RPMI8226 (cell line): ENCODE results near the gene PCNX4.
A peak's percentile ranks its signal among the peaks of the same experiment; 100 is the strongest.

Experiments used
- DNase-seq: peaks from one replicate; pipeline ENCODE4 v3.0.0-alpha.2; 2015

Gene PCNX4

DNA sequence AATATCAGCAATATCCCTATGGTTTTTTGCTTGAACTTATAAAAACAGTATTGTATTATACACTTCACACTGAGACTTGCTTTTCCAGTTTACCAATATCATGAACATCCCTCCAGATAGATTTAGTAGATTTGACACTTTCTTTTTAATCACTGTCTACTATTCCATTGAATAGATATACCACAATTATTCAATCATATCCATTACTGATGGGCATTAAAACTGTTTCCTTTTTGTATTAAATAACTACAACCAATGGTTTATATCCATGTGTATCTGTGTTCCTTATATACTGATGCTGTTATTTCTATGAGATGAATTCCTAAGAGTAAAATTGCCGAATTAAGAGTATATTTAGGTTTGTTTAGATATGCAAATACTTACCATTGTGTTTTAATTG lies 86.4 kb downstream of the PCNX4 start:
- DNase-seq = no peak

DNA sequence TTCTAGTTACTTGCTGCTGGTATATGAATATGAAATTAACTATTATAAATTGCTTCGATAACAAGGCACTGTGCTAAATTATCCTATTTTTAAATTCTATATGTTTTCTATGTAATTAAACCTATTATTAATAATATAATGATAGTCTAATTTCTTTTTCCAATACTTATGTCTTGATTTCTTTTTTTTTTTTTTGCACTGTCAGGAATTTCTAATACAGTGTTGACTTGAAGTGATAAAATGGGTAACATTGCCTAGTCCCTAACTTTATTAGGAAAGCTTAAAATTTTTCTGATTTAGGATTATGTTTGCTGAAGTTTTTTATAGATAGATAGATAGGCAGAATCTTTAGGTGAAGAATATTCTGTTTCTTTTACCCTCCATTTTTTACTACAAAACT lies 87.1 kb downstream of the PCNX4 start:
- DNase-seq = no peak

DNA sequence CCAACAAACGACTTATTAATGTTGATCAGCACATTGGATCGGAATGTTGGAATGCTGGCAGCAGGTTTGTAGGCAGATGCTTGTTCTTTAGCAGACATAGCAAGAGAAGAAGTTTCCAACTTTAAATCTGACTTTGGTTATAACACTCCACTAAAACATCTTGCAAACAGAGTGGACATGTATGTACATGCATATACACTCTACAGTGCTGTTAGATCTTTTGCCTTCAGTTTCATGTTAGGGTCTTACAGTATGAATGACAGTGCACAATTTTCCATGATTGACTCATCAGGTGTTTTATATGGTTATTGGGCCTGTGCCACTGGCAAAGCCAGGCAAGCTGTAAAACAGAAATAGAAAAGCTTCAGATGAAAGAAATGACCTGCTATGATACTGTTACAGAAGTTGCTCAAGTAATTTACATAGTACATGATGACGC lies 87.7 kb downstream of the PCNX4 start:
- DNase-seq = no peak

DNA sequence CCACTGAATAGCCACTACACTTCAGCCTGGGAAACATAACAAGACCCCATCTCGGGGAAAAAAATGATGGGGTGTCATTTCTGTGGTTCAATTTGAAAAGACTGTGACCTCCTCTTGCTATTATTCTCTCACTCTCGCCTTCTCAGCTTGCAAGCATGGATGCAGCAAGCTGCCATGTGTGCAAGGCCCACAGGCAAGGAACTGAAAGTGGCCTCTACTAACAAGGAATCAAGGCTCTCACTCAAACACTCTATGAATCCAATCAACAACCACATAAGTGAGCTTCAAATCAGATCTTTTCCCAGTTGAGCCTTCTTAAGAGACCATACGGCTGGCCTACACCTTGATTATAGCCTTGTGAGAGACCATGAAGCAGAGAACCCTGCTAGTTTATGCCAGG lies 91.4 kb downstream of the PCNX4 start:
- no peak for DNase-seq

DNA sequence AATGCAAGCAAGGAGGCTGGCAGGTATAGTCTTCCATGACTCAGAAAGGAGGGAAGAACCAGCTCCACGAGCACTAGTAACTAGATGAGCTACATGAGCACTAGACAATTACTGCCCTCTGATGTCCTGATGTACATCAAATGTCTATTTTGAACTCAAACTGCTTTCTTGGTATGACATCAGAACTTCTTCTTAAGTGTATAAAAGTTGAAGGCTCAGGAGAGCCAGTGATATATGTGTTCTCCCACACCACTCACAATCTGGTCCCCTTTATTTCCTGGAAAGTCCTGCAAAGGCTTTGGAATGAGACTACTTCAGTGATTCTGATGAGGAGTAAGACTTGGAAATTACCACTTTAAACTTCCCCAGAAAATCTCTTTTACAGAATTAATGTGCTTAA lies 92.0 kb downstream of the PCNX4 start:
- DNase-seq = no peak

DNA sequence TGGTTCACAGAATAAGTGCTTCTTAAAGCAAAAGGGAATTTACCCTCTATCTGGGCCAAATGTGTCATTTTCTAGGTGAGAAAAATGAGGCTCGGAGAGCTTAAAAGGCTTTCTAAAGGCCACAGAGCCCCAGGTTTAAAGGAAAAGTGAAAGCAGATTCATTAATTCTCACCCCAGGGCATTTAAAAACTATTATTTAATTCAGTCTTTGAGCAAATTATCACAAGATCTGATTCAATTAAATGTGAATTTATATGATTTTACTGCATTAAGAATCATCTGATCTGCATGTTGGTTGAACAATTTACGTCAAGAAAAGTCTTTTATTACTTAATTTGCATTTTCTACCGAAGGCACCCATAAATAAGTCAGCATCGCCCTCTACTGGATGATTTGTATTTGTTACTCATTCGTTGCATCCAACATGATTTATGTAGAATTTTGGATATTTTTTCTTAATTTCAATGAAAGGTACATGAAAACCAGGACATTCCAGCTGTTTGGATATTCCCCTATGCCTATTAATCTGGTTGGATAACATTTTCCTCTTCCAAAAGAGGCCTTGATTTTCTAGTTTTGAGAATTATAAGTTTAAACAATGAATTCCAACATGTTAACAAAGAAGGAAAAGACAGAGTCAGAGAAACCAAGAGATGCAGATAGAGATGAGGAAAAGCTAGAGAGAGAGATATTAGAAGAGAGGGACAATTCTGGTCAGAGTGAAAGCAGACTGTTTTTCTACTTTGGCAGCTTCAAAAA lies 92.6 kb downstream of the PCNX4 start:
- DNase-seq = peak; percentile 64

DNA sequence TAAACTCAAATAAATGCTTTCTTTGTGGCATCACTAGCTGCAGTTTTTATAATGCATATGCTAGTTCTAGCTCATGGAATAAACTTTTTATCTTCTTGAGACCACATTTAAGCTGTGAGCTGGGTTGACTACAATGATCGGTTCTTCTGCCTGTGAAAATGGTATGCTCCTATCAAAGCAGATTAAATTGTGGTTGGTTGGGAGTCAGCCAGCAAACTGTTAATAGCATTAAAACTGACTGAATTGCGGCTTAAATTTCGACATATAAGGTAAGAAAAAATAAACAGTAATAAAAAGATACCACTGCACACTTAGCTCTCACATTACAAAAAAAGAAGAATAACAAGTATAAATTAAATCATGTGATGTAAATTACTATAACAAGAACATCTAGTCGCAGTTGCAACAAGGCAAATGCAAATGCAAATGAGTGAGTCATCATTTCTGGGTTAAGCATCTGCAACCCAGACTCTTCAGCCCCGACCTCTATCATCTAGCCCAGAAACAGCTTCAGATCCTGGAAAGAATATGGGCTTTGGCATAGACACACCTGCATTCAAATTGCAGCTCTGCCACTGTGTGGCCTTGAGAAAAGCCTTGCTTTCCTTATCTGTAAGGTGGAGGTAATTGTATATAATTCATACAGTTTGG lies 93.3 kb downstream of the PCNX4 start:
- DNase-seq = no peak

DNA sequence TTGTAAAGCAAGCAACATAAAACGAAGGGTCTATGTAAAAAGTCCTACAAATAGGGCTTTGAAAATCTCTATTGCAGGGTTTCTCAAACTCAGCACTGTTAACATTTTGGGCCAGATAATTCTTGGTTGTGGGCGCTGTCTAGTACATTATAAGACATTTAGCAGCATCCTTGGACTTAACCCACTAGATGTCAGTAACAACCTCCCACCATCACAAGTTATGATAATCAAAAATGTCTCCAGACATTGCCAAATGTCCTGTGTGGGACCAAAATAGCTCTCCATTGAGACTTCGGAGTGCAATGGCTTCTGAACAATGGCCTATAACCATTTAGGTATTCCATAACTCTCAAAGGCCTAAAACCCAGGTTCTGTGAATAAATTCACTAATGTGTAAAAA lies 96.4 kb downstream of the PCNX4 start:
- no peak for DNase-seq

DNA sequence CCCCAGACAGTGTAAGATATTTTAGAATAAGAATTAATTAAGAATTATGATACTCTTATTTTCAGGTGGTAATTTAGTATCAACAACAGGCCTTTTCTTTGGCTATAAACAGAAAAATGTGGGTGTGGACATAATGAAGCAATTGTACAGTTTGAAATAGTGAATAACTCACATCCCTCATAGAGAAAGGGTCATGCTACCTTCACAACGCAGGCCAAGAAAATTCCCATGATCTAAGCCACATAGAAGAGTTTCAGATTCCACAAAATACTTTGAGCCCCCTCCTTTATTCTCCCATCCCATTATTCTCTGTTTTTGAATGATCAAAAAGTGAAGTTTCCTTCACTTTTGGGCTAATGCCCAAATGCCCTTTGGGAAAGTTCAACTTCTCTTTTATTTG lies 97.0 kb downstream of the PCNX4 start:
- DNase-seq = no peak

DNA sequence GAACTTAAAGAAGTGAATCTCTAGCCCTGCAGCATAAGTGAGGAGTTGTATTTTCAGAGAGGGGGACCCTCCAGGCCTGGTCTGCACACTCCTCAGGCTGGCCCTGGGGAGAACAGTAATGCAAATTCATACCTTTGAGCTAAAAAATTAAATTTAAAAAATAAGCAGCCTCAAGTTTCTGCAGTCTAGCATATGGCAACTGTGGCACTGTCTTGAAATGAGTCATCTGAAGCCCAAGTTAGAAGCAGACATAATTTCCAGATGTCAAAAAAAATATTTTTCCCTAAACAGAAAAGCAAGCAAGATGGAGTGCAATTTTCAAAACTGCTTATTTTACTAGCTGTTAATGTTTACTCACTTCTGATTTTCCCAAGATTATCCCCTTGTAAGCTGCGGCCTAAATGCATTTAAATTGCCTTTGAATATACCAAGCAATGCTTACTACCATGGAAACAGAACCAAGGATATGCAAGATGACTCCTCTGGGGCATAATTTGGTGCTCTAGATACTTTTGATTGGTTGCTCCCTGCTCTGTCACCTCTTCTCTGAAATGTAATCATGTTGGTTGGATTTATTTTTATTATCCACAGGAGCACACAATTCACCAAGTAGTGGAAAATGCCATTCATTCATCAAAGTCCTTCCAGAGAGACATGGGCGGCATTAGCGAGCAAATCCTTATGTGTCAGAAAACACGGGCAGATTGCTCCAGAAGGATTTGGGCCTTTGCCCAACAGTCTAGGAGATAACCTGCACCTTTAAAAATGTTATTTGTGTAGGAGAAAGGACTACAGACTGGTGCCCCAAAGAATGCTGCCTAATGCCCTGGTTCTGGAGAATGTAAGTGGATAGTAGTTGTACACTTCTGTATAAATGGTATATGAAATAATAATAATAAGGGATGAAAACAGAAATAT lies 98.5 kb downstream of the PCNX4 start:
- no peak for DNase-seq

DNA sequence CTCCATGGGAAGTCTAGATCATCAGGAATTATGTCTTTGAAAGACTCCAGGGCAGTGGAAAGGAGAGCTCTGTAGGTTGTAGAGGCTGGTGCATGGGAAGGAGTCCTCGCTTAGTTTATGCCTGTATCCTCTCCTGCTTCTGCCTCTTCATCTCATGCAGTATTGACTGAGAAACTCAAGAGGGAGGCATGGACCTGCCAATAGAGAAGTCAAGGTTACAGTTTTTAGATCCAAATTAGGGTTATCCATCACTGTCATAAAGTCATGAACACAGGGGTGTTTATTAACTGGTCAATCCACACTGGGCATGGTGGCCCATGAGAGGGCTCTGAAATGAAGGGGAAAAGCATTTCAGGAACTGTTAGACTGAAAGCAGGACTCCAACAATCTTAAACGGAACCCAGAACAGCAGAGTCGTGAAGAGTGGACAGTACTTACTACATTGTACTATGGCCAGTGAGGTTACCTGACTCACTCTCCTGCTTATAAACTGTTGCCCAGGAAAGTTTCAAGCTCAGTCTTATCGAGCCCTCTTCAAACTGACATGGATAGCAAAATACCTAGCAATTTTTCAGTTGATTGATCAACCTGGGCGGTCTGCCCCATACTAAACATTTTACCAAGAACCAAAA lies 103.6 kb downstream of the PCNX4 start:
- no peak for DNase-seq

DNA sequence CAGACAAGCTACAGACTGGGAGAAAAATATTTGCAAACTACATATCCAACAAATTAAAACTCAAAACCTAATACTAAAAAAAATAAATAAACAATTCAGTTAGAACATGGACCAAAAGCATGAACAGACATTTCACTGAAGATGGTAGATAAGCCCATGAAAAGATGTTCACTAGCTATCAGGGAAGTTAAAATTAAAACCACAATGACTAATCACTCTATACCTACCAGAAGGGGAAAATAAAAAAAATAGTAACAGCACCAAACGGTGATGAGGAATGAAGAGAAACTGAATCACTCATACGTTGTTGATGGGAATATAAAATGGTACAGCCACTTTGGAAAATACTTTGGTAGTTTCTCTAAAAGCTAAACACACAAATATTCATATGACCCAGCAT lies 104.6 kb downstream of the PCNX4 start:
- no peak for DNase-seq

DNA sequence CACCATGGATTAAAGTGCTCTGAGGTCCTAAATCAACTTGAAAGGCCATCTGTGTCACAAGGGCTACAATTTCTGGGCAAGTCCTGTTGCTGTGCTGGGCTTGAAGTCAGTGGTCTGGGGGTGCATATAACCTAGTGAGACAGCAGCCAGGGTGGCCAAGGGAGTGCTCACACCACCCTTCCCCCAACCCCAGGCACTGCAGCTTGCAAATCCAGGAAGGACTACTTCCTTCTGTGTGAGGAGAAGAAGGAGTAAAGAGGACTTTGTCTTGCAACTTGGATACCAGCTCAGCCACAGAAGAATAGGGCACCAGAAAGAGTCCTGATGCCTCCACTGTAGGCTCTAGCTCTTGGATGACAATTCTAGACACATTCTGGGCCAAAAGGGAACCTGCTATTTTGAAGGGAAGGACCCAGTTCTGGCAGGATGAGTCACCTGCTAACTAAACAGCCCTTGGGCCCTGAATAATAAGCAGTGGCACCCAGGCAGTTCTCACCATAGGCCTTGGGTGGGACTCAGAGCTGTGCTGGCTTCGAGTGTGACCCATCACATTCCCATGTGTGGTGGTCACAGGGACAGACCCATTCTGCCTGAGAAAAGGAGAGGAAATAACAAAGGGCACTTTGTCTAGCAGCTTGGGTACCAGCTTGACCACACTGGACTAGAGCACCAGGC lies 106.0 kb downstream of the PCNX4 start:
- no peak for DNase-seq

DNA sequence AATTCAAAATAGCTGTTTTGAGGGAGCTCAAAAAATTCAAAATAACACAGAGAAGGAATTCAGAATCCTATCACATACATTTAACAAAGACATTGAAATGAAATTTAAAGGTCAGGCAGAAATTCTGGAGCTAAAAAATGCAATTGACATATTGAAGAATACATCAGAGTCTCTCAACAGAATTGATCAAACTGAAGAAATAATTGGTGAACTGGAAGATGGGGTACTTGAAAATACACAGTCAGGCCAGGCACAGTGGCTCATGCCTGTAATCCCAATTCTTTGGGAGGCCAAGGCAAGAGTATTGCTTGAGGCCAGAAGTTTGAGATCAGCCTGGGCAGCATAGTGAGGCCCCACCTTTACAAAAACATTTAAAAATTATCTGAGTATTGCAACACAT lies 107.6 kb downstream of the PCNX4 start:
- DNase-seq = no peak

DNA sequence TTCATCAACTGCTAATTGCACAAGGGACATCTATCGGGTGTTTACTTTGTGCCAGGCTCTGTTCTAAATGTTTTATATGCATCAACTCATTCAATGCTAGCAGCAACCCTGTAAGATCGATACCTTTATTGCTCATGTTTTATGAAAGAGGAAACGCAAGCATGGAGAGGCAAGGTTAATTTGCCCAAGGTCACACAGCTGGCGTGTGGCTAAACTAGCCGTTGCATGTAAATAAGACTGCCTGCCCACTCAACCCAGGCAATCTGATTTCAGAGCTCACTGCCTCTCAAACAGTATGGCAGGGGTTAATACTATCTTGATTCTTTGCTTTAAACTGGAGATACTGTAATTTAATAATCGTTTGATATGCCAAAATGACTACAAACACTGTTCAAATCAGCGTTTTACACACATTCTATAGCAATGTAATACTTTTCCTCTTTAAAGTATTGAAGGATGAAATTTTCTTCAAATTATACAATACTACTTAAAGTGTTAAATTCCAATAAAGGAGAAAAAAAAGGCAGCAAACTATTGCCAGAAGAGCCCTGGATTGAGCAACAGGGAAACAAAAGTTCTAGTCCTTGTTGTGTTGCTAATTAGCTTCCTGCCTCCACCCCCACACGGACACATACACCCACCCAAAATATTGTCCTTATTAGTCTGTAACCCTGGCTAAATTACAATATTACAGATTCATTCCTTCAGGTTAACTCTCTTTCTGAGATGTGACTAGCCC lies 112.5 kb downstream of the PCNX4 start:
- DNase-seq = no peak

DNA sequence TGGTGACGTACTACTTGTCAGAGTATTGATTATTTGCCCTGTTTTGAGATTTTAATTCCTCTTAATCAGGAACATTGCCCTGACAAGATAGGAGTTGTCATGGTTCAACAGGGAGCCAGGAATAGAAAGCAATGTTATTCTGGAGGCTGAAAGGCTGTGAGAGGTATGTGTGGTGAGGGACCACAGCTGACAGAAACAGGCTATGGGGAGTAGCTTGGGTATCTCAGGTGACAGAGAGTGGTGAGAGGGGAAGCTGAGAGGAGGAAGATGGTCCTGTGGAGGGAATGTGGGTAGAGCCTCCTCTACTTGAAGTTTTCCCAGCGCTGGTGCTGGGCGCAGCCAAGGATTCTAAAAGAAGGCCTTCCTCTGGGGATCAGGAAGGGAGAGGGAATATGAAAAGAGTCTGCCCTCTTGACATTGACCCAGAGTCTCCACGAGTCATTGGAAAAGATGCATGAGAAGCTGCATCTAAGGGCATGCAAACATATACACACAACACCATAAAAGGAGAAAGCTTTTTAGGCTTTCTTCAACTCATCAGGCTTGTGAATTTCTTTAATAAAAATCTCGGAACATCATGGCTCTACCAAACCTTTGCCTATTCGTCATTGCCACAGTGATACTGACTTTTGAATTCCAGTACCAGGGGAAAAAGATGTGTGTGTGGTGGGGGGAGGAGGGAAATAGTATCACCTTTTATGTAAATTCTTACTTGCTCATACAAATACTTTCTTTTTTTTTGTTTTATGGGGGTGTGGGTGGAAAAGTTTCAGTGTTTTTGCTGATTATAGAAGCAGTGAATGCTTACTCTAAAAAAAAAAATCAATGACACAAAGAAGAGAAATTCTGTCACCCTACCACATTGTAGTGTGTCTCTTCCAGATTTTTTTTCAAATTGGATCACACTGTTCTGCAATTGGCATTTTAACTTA lies 113.4 kb downstream of the PCNX4 start:
- no peak for DNase-seq

DNA sequence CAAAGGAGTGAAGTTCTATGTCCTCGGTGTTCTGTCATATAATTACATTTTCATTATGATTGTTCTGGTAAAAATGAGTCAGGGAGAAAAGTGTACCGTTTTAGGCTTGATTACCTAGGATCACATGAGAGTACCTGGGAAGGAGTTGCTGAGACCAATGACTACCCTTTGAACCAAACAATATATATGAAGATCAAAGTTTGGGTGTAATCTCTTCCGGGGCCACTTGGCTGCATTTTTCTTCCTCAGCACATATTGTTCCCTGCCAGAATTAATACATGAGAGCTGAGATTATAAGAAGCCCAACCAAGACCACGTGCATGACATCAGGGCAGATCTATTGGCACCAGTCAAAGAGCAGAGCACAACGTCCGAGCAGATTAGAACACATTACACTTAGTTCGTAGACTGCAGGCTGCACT lies 114.5 kb downstream of the PCNX4 start:
- DNase-seq = no peak

DNA sequence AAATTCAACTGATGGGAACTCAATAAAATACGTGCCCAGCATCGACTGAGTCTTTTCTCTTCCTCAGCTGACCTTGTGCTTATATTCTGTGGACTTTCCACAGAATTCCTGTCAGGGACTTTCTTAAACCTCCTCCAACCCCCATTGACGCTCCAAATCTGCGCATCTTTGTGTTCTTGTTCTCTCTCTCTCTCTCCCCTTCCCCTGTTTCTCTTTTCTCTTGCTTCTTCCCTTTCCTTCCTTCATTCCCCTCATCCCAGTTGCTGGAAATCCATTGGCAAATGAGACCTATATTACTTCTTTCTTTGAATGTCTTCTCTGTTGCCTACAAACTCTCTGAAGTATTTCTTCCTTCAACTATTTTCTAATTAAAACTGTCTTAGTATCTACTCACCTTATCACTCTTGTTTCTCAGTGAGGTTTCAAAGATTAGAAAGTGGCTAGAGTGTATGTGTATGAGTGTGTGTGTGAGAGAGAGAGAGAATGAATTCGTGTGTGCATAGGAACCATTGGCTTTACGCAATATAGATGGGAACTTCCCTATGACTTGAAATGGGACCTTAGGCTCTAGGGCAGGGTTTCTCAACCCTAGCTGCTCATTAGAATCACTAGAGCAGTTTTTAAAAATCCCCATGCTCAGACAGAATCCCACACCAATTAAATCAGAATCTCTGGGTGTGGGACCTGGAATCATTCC lies 115.3 kb downstream of the PCNX4 start:
- no peak for DNase-seq

DNA sequence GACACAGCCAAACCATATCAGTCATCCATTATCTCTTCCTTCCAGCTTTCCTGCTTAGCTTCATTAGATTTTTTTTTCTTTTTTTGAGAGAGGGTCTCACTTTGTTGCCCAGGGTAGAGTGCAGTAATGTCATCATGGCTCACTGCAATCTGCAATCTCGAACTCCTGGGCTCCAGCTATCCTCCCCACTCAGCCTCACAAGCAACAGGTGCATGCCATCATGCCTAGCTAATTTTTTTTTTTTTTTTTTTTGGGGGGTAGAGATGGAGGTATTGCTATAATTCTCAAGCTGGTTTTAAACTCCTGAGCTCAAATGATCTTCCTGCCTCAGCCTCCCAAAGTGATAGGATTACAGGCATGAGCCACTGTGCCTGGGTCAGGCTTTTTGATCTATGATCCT lies 119.0 kb downstream of the PCNX4 start:
- no peak for DNase-seq

DNA sequence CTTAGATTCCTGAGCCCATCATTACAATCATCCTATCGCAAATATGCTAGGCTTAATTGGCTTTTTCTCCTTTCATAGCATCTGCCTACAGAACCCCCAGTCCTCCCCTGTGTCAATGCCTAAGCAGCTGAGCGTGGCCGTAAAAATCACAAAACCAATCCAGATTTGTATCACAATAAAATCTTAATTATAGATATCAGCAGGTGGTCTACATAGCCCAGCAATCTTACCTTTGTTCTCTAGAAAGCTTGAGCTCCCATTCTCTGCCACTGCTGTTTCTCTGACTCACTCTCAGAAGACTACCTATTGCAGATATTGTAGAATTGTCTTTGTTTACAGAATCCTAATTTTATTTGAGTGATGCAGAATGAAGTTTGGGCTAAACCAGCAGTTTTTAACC lies 119.4 kb downstream of the PCNX4 start:
- no peak for DNase-seq
